Measurements from ENCODE around the gene PLTP. TPM values are rescaled to one million over a fixed set of nuclear protein-coding genes. Genes with fewer than 3 reads are reported as not detected.
"Not testable (repeated sequence)": the region's sequence is repeated elsewhere in the genome, so short reads cannot be mapped to it uniquely, and the experiment has no call there.

PLTP gene
- polyA plus RNA-seq (2012; ENCODE audit: low read depth, missing spikeins), result 11.5 TPM

DNA sequence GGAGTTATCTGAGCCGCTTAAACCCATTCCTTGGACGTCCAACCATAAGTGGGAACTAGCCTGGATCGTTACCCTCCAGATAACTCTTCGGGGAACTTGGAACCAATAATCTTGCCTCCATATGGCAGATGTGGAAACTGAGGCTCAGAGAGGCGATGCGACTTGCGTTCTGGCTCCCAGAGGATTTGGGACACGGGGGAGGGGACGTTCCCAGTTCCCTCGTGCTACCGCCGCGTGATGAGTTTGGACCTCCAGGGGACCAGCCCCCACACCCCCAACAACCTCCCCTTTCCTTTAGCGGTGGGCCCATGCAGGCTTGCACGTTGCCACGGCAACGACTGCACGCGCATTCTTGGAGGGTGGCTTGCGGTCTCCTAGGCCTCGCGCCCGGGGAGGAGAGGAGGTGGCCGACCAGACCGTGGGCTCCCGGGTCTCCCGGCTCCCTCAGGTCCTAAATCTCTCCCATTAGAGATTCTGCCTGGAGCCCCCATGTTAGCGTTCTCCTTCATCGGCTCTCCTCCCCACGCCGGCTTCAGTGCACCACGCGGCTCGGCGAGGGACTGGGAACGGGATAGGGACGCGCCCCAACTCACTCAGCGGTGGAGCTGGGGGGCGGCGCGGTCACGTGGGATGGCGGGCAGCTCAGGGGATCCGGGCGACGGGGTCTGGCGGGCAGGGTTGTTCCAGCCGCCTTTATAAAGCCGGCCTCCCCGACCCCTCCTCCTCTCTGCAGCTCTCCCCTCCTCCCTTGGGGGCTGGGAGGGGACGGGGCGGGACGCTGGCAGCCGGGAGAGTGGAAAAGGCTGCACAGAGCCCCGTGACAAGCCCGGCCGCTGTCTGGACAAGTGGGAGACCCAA lies at the start of gene PLTP:
PLTP (minus strand) TSS at position 670 of the 858 bp plus-strand sequence. CDS start 703 bp downstream, outside the sequence.
- FAIRE-seq, result no peak
- DNase-seq (ENCODE audit: insufficient read length, low spot score), result no peak
- TF ChIP-seq POLR2A (IDR thresholded peaks at IDR 0.05; ENCODE audit: low read depth, low read length) (no peak), POLR2AphosphoS5 (IDR thresholded peaks at IDR 0.05; ENCODE audit: low read depth, low read length) (no peak), PAX5 (IDR thresholded peaks at IDR 0.05; ENCODE audit: insufficient read depth, low read length, severe bottlenecking) (no peak), POU2F2 (IDR thresholded peaks at IDR 0.05; ENCODE audit: low read depth, low read length) (no peak), SPI1 (IDR thresholded peaks at IDR 0.05; ENCODE audit: low read depth, low read length) (no peak), TAF1 (IDR thresholded peaks at IDR 0.05; ENCODE audit: low read depth, low read length) (no peak)

DNA sequence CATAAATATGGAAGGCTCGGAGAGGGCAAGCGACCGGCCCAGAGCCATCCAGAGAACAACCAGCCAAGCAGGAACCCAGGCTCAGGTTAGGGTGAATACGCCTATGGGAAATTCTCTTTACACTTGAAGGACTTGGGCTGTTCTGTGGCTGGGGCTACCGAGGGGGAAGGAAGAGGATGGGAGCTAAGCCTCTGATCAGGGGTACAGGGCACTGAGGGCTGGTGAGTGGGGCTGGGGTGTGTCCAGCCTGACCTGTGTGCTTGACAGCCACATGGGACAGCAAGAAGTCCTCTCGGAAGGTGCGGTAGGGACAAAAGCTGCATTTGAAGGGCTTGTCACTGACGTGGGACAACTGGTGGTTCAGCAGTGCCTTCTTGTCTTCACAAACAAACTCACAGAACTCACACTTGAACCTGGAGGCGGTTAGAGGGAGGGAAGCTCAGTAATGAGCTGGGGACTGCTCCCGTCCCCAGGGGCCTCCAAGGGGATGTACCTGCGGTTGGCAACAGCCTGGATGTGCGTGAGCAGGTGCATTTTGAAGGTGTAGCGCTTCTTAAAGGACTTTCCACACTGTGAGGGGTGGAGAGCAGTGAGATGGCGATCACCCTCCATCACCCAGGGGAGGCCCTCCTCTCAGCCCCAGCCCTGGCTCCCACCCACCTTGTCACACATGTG lies 48.1 kb upstream of the PLTP start:
- TF ChIP-seq PAX5 (IDR thresholded peaks at IDR 0.05; ENCODE audit: insufficient read depth, low read length, severe bottlenecking), result no peak
- TF ChIP-seq TAF1 (IDR thresholded peaks at IDR 0.05; ENCODE audit: low read depth, low read length), result no peak
- TF ChIP-seq POU2F2 (IDR thresholded peaks at IDR 0.05; ENCODE audit: low read depth, low read length), result 0 out of 2 replicates have a peak, but pooled peaks have one; percentile 37
- TF ChIP-seq POLR2AphosphoS5 (IDR thresholded peaks at IDR 0.05; ENCODE audit: low read depth, low read length), result no peak; the same call in 1 of the 2 replicates
- no peak for TF ChIP-seq SPI1 (IDR thresholded peaks at IDR 0.05; ENCODE audit: low read depth, low read length)
- TF ChIP-seq POLR2A (IDR thresholded peaks at IDR 0.05; ENCODE audit: low read depth, low read length), result 0 out of 2 replicates have a peak, but pooled peaks have one; percentile 42
- DNase-seq (ENCODE audit: insufficient read length, low spot score) (no peak), FAIRE-seq (no peak)

DNA sequence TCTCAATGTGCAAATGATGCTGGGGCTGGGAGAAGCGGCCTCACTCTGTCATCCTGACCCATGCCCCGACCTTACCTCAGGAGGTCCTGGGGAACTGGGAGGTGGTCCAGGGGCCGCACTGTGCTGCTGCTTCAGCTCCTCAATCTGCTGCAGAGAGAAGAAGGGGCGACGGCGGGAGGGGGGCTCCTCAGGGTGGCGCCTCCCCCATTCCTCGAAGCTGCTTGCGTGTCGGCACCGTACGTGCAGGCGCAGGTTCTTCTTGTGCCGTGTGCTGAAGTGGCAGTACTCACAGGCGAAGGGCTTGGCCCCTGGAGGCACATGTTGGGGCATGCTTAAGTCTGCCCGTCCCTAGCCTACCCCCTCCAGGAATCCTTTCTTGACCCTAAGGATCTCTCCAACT lies 47.2 kb upstream of the PLTP start:
- TF ChIP-seq POLR2AphosphoS5 (IDR thresholded peaks at IDR 0.05; ENCODE audit: low read depth, low read length) (no peak), TAF1 (IDR thresholded peaks at IDR 0.05; ENCODE audit: low read depth, low read length) (no peak), POU2F2 (IDR thresholded peaks at IDR 0.05; ENCODE audit: low read depth, low read length) (no peak), PAX5 (IDR thresholded peaks at IDR 0.05; ENCODE audit: insufficient read depth, low read length, severe bottlenecking) (no peak), SPI1 (IDR thresholded peaks at IDR 0.05; ENCODE audit: low read depth, low read length) (no peak), POLR2A (IDR thresholded peaks at IDR 0.05; ENCODE audit: low read depth, low read length) (no peak; the same call in 1 of the 2 replicates)
- no peak for DNase-seq (ENCODE audit: insufficient read length, low spot score)
- no peak for FAIRE-seq

GRCh38 chr20:45958593-45958992 lies 46.6 kb upstream of the PLTP start:
- TF ChIP-seq POLR2AphosphoS5 (IDR thresholded peaks at IDR 0.05; ENCODE audit: low read depth, low read length) (no peak), POLR2A (IDR thresholded peaks at IDR 0.05; ENCODE audit: low read depth, low read length) (no peak), PAX5 (IDR thresholded peaks at IDR 0.05; ENCODE audit: insufficient read depth, low read length, severe bottlenecking) (no peak), SPI1 (IDR thresholded peaks at IDR 0.05; ENCODE audit: low read depth, low read length) (no peak), POU2F2 (IDR thresholded peaks at IDR 0.05; ENCODE audit: low read depth, low read length) (no peak), TAF1 (IDR thresholded peaks at IDR 0.05; ENCODE audit: low read depth, low read length) (no peak)
- FAIRE-seq, result no peak

DNA sequence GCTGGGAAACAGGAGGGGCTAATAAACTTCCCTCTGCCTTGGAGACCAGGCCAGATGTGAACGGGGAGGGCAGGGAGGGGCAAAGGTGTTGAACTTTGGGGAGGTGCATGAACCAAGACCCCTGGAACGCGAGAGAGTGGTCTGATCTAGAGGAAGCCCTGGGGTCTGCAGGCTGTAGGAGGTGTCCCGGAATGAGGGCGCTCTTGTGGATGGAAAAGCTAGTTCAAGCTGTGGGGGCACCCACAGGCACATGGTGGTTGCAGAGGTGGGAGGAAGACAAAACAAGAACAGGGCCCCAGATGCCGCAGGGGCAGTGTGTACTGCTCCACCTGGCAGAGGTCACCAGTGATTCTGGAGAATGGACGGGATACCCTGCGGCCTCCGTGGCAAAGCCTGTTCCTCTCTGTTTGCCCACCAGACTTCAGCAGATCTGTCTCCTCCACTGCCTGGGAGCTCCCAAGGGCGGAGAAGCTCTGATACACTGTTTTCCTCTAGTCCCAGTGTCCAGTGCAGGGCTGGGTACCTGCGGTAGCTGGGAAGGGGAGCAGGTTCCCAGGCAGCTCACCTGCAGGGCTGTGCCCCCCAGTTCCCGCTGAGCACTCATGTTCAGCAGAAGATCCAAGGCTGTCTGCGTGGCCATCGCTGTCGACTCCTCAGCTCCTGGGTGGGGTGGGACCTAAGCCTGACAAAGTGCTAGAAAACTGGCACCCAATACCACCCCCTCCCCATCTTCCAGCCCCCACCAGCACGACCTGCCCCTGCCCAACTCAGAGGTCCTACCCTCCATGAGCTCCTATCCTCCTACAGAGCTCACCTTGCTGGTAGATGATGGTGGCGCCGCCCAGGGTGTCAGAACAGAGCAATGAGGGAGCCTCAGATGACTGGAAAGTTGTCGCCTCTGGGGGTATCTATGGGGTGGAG lies 45.3 kb upstream of the PLTP start:
- no peak for DNase-seq (ENCODE audit: insufficient read length, low spot score)
- TF ChIP-seq SPI1 (IDR thresholded peaks at IDR 0.05; ENCODE audit: low read depth, low read length) (no peak), POLR2AphosphoS5 (IDR thresholded peaks at IDR 0.05; ENCODE audit: low read depth, low read length) (no peak), TAF1 (IDR thresholded peaks at IDR 0.05; ENCODE audit: low read depth, low read length) (no peak), POU2F2 (IDR thresholded peaks at IDR 0.05; ENCODE audit: low read depth, low read length) (no peak), POLR2A (IDR thresholded peaks at IDR 0.05; ENCODE audit: low read depth, low read length) (no peak), PAX5 (IDR thresholded peaks at IDR 0.05; ENCODE audit: insufficient read depth, low read length, severe bottlenecking) (no peak)
- FAIRE-seq, result no peak

More at GRCh38 chr20:45958593-45958992, 46.6 kb upstream of the PLTP start:
- no peak for DNase-seq (ENCODE audit: insufficient read length, low spot score)

- not testable (repeated sequence) for DNase-seq (ENCODE audit: insufficient read length, low spot score); FAIRE-seq
Measured at GRCh38 chr20:45956326-45956725, 44.4 kb upstream of the PLTP start.

DNA sequence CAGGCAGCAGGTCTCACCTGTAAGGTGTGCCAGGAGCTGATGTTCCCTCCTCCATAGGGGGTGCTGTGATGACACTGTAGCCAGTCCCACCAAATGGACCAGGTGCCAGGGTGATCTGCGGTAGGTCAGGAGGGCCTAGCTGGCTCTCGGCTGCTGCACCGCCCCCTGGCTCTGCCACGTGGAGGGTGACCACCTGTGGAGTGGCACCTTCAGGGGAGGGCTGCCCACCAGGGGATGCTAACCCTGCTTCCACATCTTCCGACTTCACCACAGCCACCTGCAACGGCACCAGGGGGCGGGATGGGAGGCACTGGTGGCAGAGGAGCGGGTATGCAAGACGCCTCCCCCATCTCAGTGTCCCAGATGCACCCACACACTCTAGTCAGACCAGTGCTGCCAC lies 41.7 kb upstream of the PLTP start:
- no peak for TF ChIP-seq PAX5 (IDR thresholded peaks at IDR 0.05; ENCODE audit: insufficient read depth, low read length, severe bottlenecking)
- TF ChIP-seq POLR2A (IDR thresholded peaks at IDR 0.05; ENCODE audit: low read depth, low read length), result peak; percentile 60; the same call in 1 of the 2 replicates
- DNase-seq (ENCODE audit: insufficient read length, low spot score) (no peak), FAIRE-seq (no peak)

- FAIRE-seq, result no peak
- TF ChIP-seq POLR2A (IDR thresholded peaks at IDR 0.05; ENCODE audit: low read depth, low read length) (no peak), PAX5 (IDR thresholded peaks at IDR 0.05; ENCODE audit: insufficient read depth, low read length, severe bottlenecking) (no peak), TAF1 (IDR thresholded peaks at IDR 0.05; ENCODE audit: low read depth, low read length) (no peak), POLR2AphosphoS5 (IDR thresholded peaks at IDR 0.05; ENCODE audit: low read depth, low read length) (no peak), SPI1 (IDR thresholded peaks at IDR 0.05; ENCODE audit: low read depth, low read length) (no peak), POU2F2 (IDR thresholded peaks at IDR 0.05; ENCODE audit: low read depth, low read length) (no peak)
Measured at GRCh38 chr20:45952861-45953260, 40.9 kb upstream of the PLTP start.

More at GRCh38 chr20:45952861-45953260, 40.9 kb upstream of the PLTP start:
- DNase-seq (ENCODE audit: insufficient read length, low spot score), result no peak

All from GM12891 (cell line).